ENCODE data around the gene ASPG.

GRCh38 chr14:104130974-104131651 lies 45.6 kb downstream of the ASPG start:
- TF ChIP-seq EZH2 (IDR thresholded peaks at IDR 0.05; ENCODE audit: low read length) (no peak), CTCF (optimal IDR thresholded peaks at IDR 0.05 in 1 of 3, IDR thresholded peaks at IDR 0.05 in 1 of 3, conservative IDR thresholded peaks at IDR 0.05 in 1 of 3; ENCODE audit: extremely low read depth in 1 of 3, insufficient read depth in 2 of 3, low read length in 3 of 3) (peak; percentile 76 to 93 (median 85))

All from keratinocyte (primary cell).